Parathyroid adenoma (tissue), 2 donors: ENCODE data around the gene GADD45G.

ENCODE experiments used
- H2AFZ ChIP-seq: fragments of 300-600 bp; sonication (generic); one replicate; pipeline ENCODE4 v1.7.0; 2017; ENCODE audit warnings: antibody characterized with exemption, mild to moderate bottlenecking
- H3K27ac ChIP-seq: fragments of 300-600 bp; sonication (generic); one replicate; pipeline ENCODE4 v1.7.0; 2017
- H3K27me3 ChIP-seq: fragments of 300-600 bp; sonication (generic); one replicate; pipeline ENCODE4 v1.7.0; 2017; ENCODE audit warnings: low read length; ENCODE audit not compliant: control insufficient read depth, insufficient read depth
- H3K36me3 ChIP-seq: fragments of 300-600 bp; sonication (generic); one replicate; pipeline ENCODE4 v1.7.0; 2017; ENCODE audit warnings: low read length; ENCODE audit not compliant: control insufficient read depth, insufficient read depth
- H3K4me1 ChIP-seq: fragments of 300-600 bp; sonication (generic); one replicate; pipeline ENCODE4 v1.7.0; 2017; ENCODE audit warnings: control low read depth
- H3K4me2 ChIP-seq: fragments of 300-600 bp; sonication (generic); one replicate; pipeline ENCODE4 v1.7.0; 2017; ENCODE audit warnings: low read length
- H3K4me3 ChIP-seq: fragments of 300-600 bp; sonication (generic); one replicate; pipeline ENCODE4 v1.7.0; 2017; ENCODE audit warnings: low read depth, low read length
- H3K79me2 ChIP-seq: fragments of 300-600 bp; sonication (generic); one replicate; pipeline ENCODE4 v1.7.0; 2017; ENCODE audit warnings: control low read depth
- H3K9ac ChIP-seq: fragments of 300-600 bp; sonication (generic); one replicate; pipeline ENCODE4 v1.7.0; 2017; ENCODE audit warnings: mild to moderate bottlenecking
- H3K9me3 ChIP-seq: fragments of 300-600 bp; sonication (generic); one replicate; pipeline ENCODE4 v1.7.0; 2017; ENCODE audit warnings: low read length; ENCODE audit not compliant: control insufficient read depth
- TF ChIP-seq, protein P1 (sequence below): fragments of 300-600 bp; sonication (generic); IDR thresholded peaks from one replicate; pipeline ENCODE4 v1.7.0; 2017; ENCODE audit warnings: antibody characterized with exemption, mild to moderate bottlenecking
- donor health status: primary hyperparathyroidism.

Gene GADD45G

DNA sequence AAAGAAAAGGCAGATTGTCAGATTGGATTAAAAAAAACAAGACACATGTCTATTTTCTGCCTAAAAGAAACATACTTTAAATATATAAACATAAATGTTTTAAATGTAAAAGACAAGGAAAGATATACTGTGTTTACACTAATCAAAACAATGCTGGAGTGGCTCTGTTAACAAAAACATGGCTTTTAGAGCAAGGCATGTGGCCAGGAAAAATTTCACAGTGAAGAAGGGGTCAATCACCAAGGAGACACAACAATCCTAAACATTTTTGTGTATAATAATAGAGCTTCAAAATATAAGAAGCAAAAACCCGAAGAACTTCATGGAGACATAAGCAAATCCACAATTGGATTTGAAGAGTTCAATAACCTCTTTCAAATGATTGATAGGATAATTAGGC, 18.5 kb upstream of the GADD45G start:
- Histone ChIP-seq H3K79me2 (no peaks in the 10 kb centered on the region), H3K36me3 (no peaks in the 10 kb centered on the region), H3K27me3 (no peaks in the 10 kb centered on the region), H3K9me3 (no peaks in the 10 kb centered on the region), H3K9ac (no peak overlapping the region), H3K4me2 (no peak overlapping the region), H2AFZ (no peak overlapping the region), H3K4me1 (no peaks in the 10 kb centered on the region), H3K27ac (no peak overlapping the region), H3K4me3 (no peak overlapping the region)
- TF ChIP-seq, protein P1, sequence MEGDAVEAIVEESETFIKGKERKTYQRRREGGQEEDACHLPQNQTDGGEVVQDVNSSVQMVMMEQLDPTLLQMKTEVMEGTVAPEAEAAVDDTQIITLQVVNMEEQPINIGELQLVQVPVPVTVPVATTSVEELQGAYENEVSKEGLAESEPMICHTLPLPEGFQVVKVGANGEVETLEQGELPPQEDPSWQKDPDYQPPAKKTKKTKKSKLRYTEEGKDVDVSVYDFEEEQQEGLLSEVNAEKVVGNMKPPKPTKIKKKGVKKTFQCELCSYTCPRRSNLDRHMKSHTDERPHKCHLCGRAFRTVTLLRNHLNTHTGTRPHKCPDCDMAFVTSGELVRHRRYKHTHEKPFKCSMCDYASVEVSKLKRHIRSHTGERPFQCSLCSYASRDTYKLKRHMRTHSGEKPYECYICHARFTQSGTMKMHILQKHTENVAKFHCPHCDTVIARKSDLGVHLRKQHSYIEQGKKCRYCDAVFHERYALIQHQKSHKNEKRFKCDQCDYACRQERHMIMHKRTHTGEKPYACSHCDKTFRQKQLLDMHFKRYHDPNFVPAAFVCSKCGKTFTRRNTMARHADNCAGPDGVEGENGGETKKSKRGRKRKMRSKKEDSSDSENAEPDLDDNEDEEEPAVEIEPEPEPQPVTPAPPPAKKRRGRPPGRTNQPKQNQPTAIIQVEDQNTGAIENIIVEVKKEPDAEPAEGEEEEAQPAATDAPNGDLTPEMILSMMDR, result no peak

GRCh38 chr9:89588271-89588879, 16.4 kb upstream of the GADD45G start:
- TF ChIP-seq, protein P1, result no peak
- no peaks in the 10 kb centered on the region for H3K4me1 ChIP-seq
- no peaks in the 10 kb centered on the region for H3K27me3 ChIP-seq
- H3K27ac ChIP-seq, result no peak overlapping the region
- no peak overlapping the region for H3K9ac ChIP-seq
- no peak overlapping the region for H3K4me3 ChIP-seq
- H3K9me3 ChIP-seq, result no peaks in the 10 kb centered on the region
- no peak overlapping the region for H2AFZ ChIP-seq
- no peaks in the 10 kb centered on the region for H3K36me3 ChIP-seq
- no peak overlapping the region for H3K4me2 ChIP-seq
- H3K79me2 ChIP-seq, result no peaks in the 10 kb centered on the region

DNA sequence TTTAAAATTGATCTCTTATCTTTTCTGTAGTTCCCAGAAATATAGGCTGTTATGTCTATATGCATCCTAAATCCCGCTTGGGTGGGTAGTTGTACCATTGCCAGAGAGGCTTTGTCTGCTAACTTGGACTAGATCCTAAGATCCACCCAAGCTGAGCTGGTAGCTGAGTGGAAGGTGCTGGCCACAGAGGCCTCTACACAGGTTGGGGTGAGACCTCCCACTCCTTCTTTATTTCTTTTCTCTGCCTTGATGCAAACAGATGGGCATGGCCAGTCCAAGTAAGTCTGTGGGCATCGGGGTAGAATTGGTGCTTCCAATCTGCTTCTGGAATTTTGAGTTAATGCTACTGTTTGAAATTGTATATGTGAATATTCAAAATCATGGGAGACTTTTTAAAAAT, 14.4 kb upstream of the GADD45G start:
- TF ChIP-seq, protein P1, result no peak
- H3K9me3 ChIP-seq, result no peaks in the 10 kb centered on the region
- H3K4me2 ChIP-seq, result no peak overlapping the region
- H3K4me3 ChIP-seq, result no peak overlapping the region
- H2AFZ ChIP-seq, result no peak overlapping the region
- H3K9ac ChIP-seq, result no peak overlapping the region
- H3K27me3 ChIP-seq, result no peaks in the 10 kb centered on the region
- no peaks in the 10 kb centered on the region for H3K4me1 ChIP-seq
- H3K36me3 ChIP-seq, result no peaks in the 10 kb centered on the region
- H3K79me2 ChIP-seq, result no peaks in the 10 kb centered on the region
- H3K27ac ChIP-seq, result no peak overlapping the region

DNA sequence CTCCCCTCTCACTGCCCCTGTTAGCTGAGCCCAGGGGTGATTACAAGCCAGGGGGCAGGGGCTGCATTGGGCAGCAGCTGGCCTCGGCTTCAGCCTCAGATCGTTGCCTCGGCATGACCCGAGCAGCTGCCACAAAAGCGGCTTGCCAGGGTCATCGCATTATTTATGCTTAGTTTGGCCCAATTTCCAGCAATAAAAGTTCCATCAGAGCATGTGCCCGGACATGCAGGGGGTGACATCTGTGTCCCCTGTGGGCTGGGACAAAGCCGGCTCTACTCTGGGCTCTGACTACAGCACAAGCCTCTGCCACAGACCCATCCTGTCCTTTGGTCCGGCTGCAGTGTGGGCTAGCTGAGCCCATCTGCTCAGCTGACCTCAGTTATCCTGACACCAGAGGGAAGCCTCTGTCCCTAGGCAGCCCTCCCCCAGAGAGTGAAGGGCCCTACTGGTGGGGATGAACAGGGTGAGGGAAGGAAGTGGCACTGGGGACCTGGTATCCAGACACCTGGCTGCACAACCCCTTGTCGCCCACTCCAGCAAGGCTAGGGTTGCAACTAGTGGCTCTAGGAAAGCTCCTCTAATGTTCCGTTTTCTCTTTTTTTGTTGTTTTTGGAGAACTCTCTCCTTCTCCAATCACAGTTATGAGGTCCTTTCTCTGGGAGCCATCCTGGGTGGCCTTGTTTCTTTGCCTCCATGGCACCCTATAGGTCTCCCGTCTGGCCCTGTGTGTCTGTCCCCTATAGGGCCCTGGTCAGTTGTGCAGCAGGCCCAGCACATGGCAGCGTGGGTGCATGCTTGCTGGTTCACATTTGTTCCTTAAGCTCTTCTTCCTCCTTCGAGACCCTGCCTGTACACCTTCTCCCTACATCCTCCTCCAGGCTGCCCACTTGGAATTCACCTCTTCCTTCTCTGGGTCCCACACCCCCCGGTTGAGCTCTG, 13.3 kb upstream of the GADD45G start:
- Histone ChIP-seq H3K27ac (no peak overlapping the region), H3K4me2 (no peak overlapping the region), H3K9me3 (no peaks in the 10 kb centered on the region), H3K27me3 (no peaks in the 10 kb centered on the region), H3K4me3 (no peak overlapping the region), H3K79me2 (no peaks in the 10 kb centered on the region), H3K4me1 (no peaks in the 10 kb centered on the region), H2AFZ (no peak overlapping the region), H3K36me3 (no peaks in the 10 kb centered on the region), H3K9ac (no peak overlapping the region)
- TF ChIP-seq, protein P1, result no peak
